ENCODE measurements around the gene C1orf232.

- TF ChIP-seq CTCF (IDR thresholded peaks at IDR 0.05), result no peak
- no peak for TF ChIP-seq POLR2A (IDR thresholded peaks at IDR 0.05)
- TF ChIP-seq POLR2AphosphoS5 (IDR thresholded peaks at IDR 0.05), result no peak
These were observed 14.7 kb downstream of the C1orf232 start for GRCh38 chr1:26153966-26154532.
